SK-N-SH (cell line): Measurements from ENCODE around the gene SWAP70. TPM values are rescaled to one million over a fixed set of nuclear protein-coding genes. Genes with fewer than 3 reads are reported as not detected.

ENCODE experiments used
- CTCF ChIA-PET: fragments of 300-600, 350-600 bp; formaldehyde crosslinking; extraction: SDS; loops from one replicate; lab custom pipeline; 2021; lab: Yijun Ruan, JAX
- POLR2A ChIA-PET: fragments of 350-600 bp; sonication (Branson Sonifier 250); formaldehyde crosslinking; extraction: SDS; loops from one replicate; lab custom pipeline; 2020; ENCODE audit warnings: antibody characterized with exemption, inconsistent platforms; lab: Yijun Ruan, JAX
- DNase-seq: peaks from one replicate; pipeline ENCODE4 v3.0.0; 2012
- H2AFZ ChIP-seq: fragments of 200-600 bp; sonication (generic); 2 replicates; pipeline ENCODE4 v1.8.1; 2016; ENCODE audit warnings: antibody characterized with exemption, mild to moderate bottlenecking, low read depth
- H3F3A ChIP-seq: fragments of 200-600 bp; sonication (generic); replicated peaks from 2 replicates; pipeline ENCODE3; 2016; ENCODE audit warnings: antibody characterized with exemption, mild to moderate bottlenecking; ENCODE audit not compliant: insufficient read depth
- H3K27ac ChIP-seq, 2 experiments: fragments of 200-500 bp in 1 of 2; fragments of 200-600 bp in 1 of 2; sonication (Bioruptor generic) in 1 of 2; sonication (generic), shearing (Covaris generic) in 1 of 2; 2 replicates each; pipeline versions ENCODE4 v1.5.1 to v1.6.1; 2014 to 2016; ENCODE audit warnings: low read depth in 2 of 2, inconsistent platforms in 1 of 2, low read length in 1 of 2, mild to moderate bottlenecking in 1 of 2, mixed read lengths in 1 of 2
- H3K27me3 ChIP-seq: fragments of 200-600 bp; sonication (generic), shearing (Covaris generic); 2 replicates; pipeline ENCODE4 v1.6.1; 2016; ENCODE audit warnings: mixed run types; ENCODE audit not compliant: insufficient read depth
- H3K36me3 ChIP-seq, 2 experiments: fragments of 200-500 bp in 1 of 2; fragments of 200-600 bp in 1 of 2; sonication (Bioruptor generic) in 1 of 2; sonication (generic) in 1 of 2; replicated peaks in 1 of 2; 2 replicates each; pipeline versions ENCODE3 to v1.5.1; 2014 to 2016; ENCODE audit warnings: low read length in 1 of 2, mild to moderate bottlenecking in 1 of 2; ENCODE audit not compliant: insufficient read depth in 2 of 2, control insufficient read depth in 1 of 2
- H3K4me1 ChIP-seq, 2 experiments: fragments of 200-500 bp in 1 of 2; fragments of 200-600 bp in 1 of 2; sonication (Bioruptor generic) in 1 of 2; sonication (generic), shearing (Covaris generic) in 1 of 2; 2 replicates each; pipeline versions ENCODE4 v1.5.1 to v1.6.1; 2014 to 2016; ENCODE audit warnings: low read depth in 1 of 2, low read length in 1 of 2, mixed run types in 1 of 2; ENCODE audit not compliant: insufficient read depth in 2 of 2, control insufficient read depth in 1 of 2
- H3K4me2 ChIP-seq: fragments of 200-600 bp; sonication (generic), shearing (Covaris generic); 2 replicates; pipeline ENCODE4 v1.6.1; 2017; ENCODE audit warnings: mixed run types
- H3K4me3 ChIP-seq, 2 experiments: fragments of 200-500 bp in 1 of 2; fragments of 200-600 bp in 1 of 2; sonication (Bioruptor generic) in 1 of 2; sonication (generic), shearing (Covaris generic) in 1 of 2; 2 replicates each; pipeline versions ENCODE4 v1.5.1 to v1.8.1; 2014 to 2016; ENCODE audit warnings: low read depth in 2 of 2, inconsistent platforms in 1 of 2, low read length in 1 of 2, mild to moderate bottlenecking in 1 of 2, mixed read lengths in 1 of 2, moderate library complexity in 1 of 2
- H3K79me2 ChIP-seq: fragments of 200-600 bp; sonication (generic); 2 replicates; pipeline ENCODE4 v1.8.1; 2017; ENCODE audit warnings: mild to moderate bottlenecking; ENCODE audit not compliant: insufficient read depth
- H3K9ac ChIP-seq: fragments of 200-600 bp; sonication (generic); 2 replicates; pipeline ENCODE4 v1.6.1; 2017; ENCODE audit warnings: mixed run types
- H3K9me2 ChIP-seq: fragments of 200-600 bp; sonication (generic); 2 replicates; pipeline ENCODE4 v1.6.1; 2017; ENCODE audit warnings: mixed run types
- H3K9me3 ChIP-seq: fragments of 200-600 bp; sonication (generic); 2 replicates; pipeline ENCODE4 v1.6.1; 2017; ENCODE audit warnings: mixed run types, mild to moderate bottlenecking, moderate library complexity
- H4K20me1 ChIP-seq: fragments of 200-600 bp; sonication (generic); 2 replicates; pipeline ENCODE4 v1.6.1; 2017; ENCODE audit warnings: mild to moderate bottlenecking, mixed run types; ENCODE audit not compliant: insufficient read depth
- CHD2 ChIP-seq: fragments of 150-350 bp; IDR thresholded peaks from 2 replicates; pipeline ENCODE4 v1.6.1; 2018; ENCODE audit warnings: low read length; ENCODE audit not compliant: partially characterized antibody
- CTCF ChIP-seq: fragments of 200-600 bp; sonication (generic); IDR thresholded peaks from 2 replicates; pipeline ENCODE4 v1.6.1; 2017; ENCODE audit warnings: antibody characterized with exemption, mild to moderate bottlenecking, moderate library complexity
- EZH2phosphoT487 ChIP-seq: fragments of 200-600 bp; sonication (generic); IDR thresholded peaks from 2 replicates; pipeline ENCODE4 v1.6.1; 2017; ENCODE audit warnings: low read depth, mixed run types, mild to moderate bottlenecking, antibody characterized with exemption, moderate library complexity, borderline replicate concordance
- FOSL2 ChIP-seq: IDR thresholded peaks from 2 replicates; pipeline ENCODE4 v1.4.0; 2012; ENCODE audit warnings: low read depth, mild to moderate bottlenecking, moderate library complexity, borderline replicate concordance
- MAX ChIP-seq: IDR thresholded peaks from 2 replicates; pipeline ENCODE4 v1.4.0; 2012; ENCODE audit warnings: low read depth
- NFIC ChIP-seq: IDR thresholded peaks from 2 replicates; pipeline ENCODE4 v1.4.0; 2012; ENCODE audit warnings: borderline replicate concordance
- RAD21 ChIP-seq: IDR thresholded peaks from 2 replicates; pipeline ENCODE4 v1.6.1; 2012; ENCODE audit warnings: mild to moderate bottlenecking, low read length
- RXRA ChIP-seq: IDR thresholded peaks from 2 replicates; pipeline ENCODE4 v1.4.0; 2012; ENCODE audit warnings: low read depth, mild to moderate bottlenecking, borderline replicate concordance
- TAF1 ChIP-seq: IDR thresholded peaks from 2 replicates; pipeline ENCODE4 v1.6.1; 2012; ENCODE audit warnings: low read depth, mild to moderate bottlenecking, low read length, moderate library complexity, borderline replicate concordance
- TCF12 ChIP-seq: IDR thresholded peaks from 2 replicates; pipeline ENCODE4 v1.4.0; 2012
- USF1 ChIP-seq: IDR thresholded peaks from 2 replicates; pipeline ENCODE4 v1.4.0; 2012; ENCODE audit warnings: low read depth, borderline replicate concordance
- WGBS: methylation state at CpG from one replicate; pipeline ENCODE4 v1.1.6; 2017; ENCODE audit warnings: low lambda C conversion rate; 5-methylcytosine and 5-hydroxymethylcytosine counted together
- polyA plus RNA-seq, 3 experiments: library from polyadenylated mRNA; depleted of rRNA; stranded (reverse); fragments of >200 nt; gene quantifications; 2 replicates each; pipeline ENCODE4 v1.2.3, GENCODE V29; 2012

Gene SWAP70
- polyA plus RNA-seq (2012; rRNA removed) = 10.6 and 11.9 TPM in 2 replicates
- 14.5 and 15.9 TPM in 2 replicates for polyA plus RNA-seq (2012; cell fraction: cytosol; rRNA removed)
- polyA plus RNA-seq (2012; cell fraction: nucleus; rRNA removed) = 3.8 and 7.6 TPM in 2 replicates

- Histone ChIP-seq H3K4me3 (peak within 1 kb of the TSS; percentile 73 to 86), H4K20me1 (no peaks in the 10 kb centered on the region), H3K27me3 (no peaks in the 10 kb centered on the region), H3K27ac (peak within 1 kb of the TSS; percentile 67 to 77), H3K4me1 (peaks cover 0 to 4% of the 10 kb centered on the region in 2 experiments; a peak in 1 of 4 replicates), H3K9me2 (no peaks in the 10 kb centered on the region), H3F3A (peaks cover 16% of the 10 kb centered on the region), H3K36me3 (peaks cover 0 to 32% of the 10 kb centered on the region in 2 experiments), H3K9me3 (peaks cover 21% of the 10 kb centered on the region; the same call in 1 of the 2 replicates), H2AFZ (peak within 1 kb of the TSS; percentile 91), H3K4me2 (peak within 1 kb of the TSS; percentile 80), H3K9ac (peak within 1 kb of the TSS; percentile 87), H3K79me2 (peaks cover 45% of the 10 kb centered on the region)
- ChIA-PET CTCF (interaction anchor here (0.7 kb wide), 1 partner anchor 84 kb away, joined by 3 read pairs; no protein-coding TSS in a partner anchor), POLR2A (interaction anchor here (1.0 kb wide), 1 partner anchor 91 kb away, joined by 3 read pairs; the partner anchor contains the start of gene WEE1)
- DNase-seq = peak; percentile 96
- TF ChIP-seq CHD2 (no peak), EZH2phosphoT487 (no peak), TAF1 (peak; percentile 40; the same call in 1 of the 2 replicates), MAX (0 out of 2 replicates have a peak, but pooled peaks have one; percentile 22), USF1 (peak; percentile 82), TCF12 (no peak), CTCF (peak; percentile 49)
- WGBS = 10% methylated on average over 22 of the region's 38 CpGs
Observed at GRCh38 chr11:9663699-9664275, at the start of gene SWAP70. Gene SWAP70, plus strand, starts transcription at chr11:9664077. Its CDS starts 103 bp downstream, at chr11:9664180.

- CTCF ChIA-PET = no interaction called here
- Histone ChIP-seq H2AFZ (no peak overlapping the region), H3K27me3 (no peaks in the 10 kb centered on the region), H3K4me1 (peaks cover 0 to 15% of the 10 kb centered on the region in 2 experiments; a peak in 2 of 4 replicates), H3K79me2 (no peaks in the 10 kb centered on the region), H3K9ac (no peak overlapping the region), H3K36me3 (no peaks in the 10 kb centered on the region), H3K4me2 (no peak overlapping the region), H4K20me1 (no peaks in the 10 kb centered on the region), H3K4me3 (no peak overlapping the region), H3K9me2 (no peaks in the 10 kb centered on the region), H3F3A (peaks cover 21% of the 10 kb centered on the region), H3K9me3 (0 out of 2 replicates have a peak, but pooled peaks cover 4% of the 10 kb centered on the region), H3K27ac (no peak overlapping the region)
- TF ChIP-seq FOSL2 = no peak
- TF ChIP-seq RAD21 = no peak
- no peak for TF ChIP-seq RXRA
- no peak for TF ChIP-seq NFIC
- 100% methylated on average over 1 of the region's 2 CpGs for WGBS
- no peak for DNase-seq
- POLR2A ChIA-PET = no interaction called here
Observed at GRCh38 chr11:9615031-9615451, 48.8 kb upstream of the SWAP70 start.
